ENCODE measurements around the gene RGS8.

RGS8 gene

GRCh38 chr1:182672487-182672836, 11.9 kb downstream of the RGS8 start:
- DNase-seq (ENCODE audit: low read depth in 2 of 2, low spot score in 1 of 2): no peak

- no peak for DNase-seq (ENCODE audit: low read depth in 2 of 2, low spot score in 1 of 2)
These were observed 12.5 kb downstream of the RGS8 start for GRCh38 chr1:182671750-182672486.

GRCh38 chr1:182670032-182670749, 14.2 kb downstream of the RGS8 start:
- DNase-seq (ENCODE audit: low read depth in 2 of 2, low spot score in 1 of 2): no peak

- DNase-seq (ENCODE audit: low read depth in 2 of 2, low spot score in 1 of 2): no peak
These were observed 15.1 kb downstream of the RGS8 start for GRCh38 chr1:182669266-182669665.

GRCh38 chr1:182668521-182669054, 15.8 kb downstream of the RGS8 start:
- no peak for DNase-seq (ENCODE audit: low read depth in 2 of 2, low spot score in 1 of 2)

GRCh38 chr1:182667848-182668505, 16.4 kb downstream of the RGS8 start:
- no peak for DNase-seq (ENCODE audit: low read depth in 2 of 2, low spot score in 1 of 2)

- no peak for DNase-seq (ENCODE audit: low read depth in 2 of 2, low spot score in 1 of 2)
These were observed 17.7 kb downstream of the RGS8 start for GRCh38 chr1:182666706-182667105.

- DNase-seq (ENCODE audit: low read depth in 2 of 2, low spot score in 1 of 2): no peak
These were observed 20.1 kb downstream of the RGS8 start for GRCh38 chr1:182664296-182664695.

GRCh38 chr1:182662956-182663355, 21.4 kb downstream of the RGS8 start:
- no peak for DNase-seq (ENCODE audit: low read depth in 2 of 2, low spot score in 1 of 2)

GRCh38 chr1:182662121-182662890, 22.1 kb downstream of the RGS8 start:
- no peak for DNase-seq (ENCODE audit: low read depth in 2 of 2, low spot score in 1 of 2)

GRCh38 chr1:182658055-182658454, 26.3 kb downstream of the RGS8 start:
- DNase-seq (ENCODE audit: low read depth in 2 of 2, low spot score in 1 of 2): no peak

GRCh38 chr1:182656842-182657397, 27.5 kb downstream of the RGS8 start:
- DNase-seq (ENCODE audit: low read depth in 2 of 2, low spot score in 1 of 2): no peak

GRCh38 chr1:182653986-182654385, 30.4 kb downstream of the RGS8 start:
- DNase-seq (ENCODE audit: low read depth in 2 of 2, low spot score in 1 of 2): no peak

- DNase-seq (ENCODE audit: low read depth in 2 of 2, low spot score in 1 of 2): no peak
These were observed 31.5 kb downstream of the RGS8 start for GRCh38 chr1:182652933-182653332.

- DNase-seq (ENCODE audit: low read depth in 2 of 2, low spot score in 1 of 2): no peak
These were observed 33.1 kb downstream of the RGS8 start for GRCh38 chr1:182651339-182651724.

- DNase-seq (ENCODE audit: low read depth in 2 of 2, low spot score in 1 of 2): no peak
These were observed 33.6 kb downstream of the RGS8 start for GRCh38 chr1:182650678-182651338.

- DNase-seq (ENCODE audit: low read depth in 2 of 2, low spot score in 1 of 2): no peak
These were observed 35.3 kb downstream of the RGS8 start for GRCh38 chr1:182649041-182649440.

GRCh38 chr1:182646739-182647138, 37.6 kb downstream of the RGS8 start:
- DNase-seq (ENCODE audit: low read depth in 2 of 2, low spot score in 1 of 2): no peak

- DNase-seq (ENCODE audit: low read depth in 2 of 2, low spot score in 1 of 2): no peak
These were observed 39.5 kb downstream of the RGS8 start for GRCh38 chr1:182644886-182645285.

- DNase-seq (ENCODE audit: low read depth in 2 of 2, low spot score in 1 of 2): no peak
These were observed 40.7 kb downstream of the RGS8 start for GRCh38 chr1:182643699-182644098.
